ENCODE data around the gene USP35.
A peak's percentile ranks its signal among the peaks of the same experiment; 100 is the strongest.

USP35 gene

GRCh38 chr11:78188286-78189173 is at the start of gene USP35, which contains the start of gene KCTD21:
Gene USP35, plus strand, starts transcription at chr11:78188919. Its CDS starts 7,327 bp downstream, at chr11:78196246.
Gene KCTD21, minus strand, starts transcription at chr11:78188626. Its CDS starts 14,072 bp downstream, at chr11:78174554.
- peak within 1 kb of the TSS; percentile 76 for H3K27ac ChIP-seq
- TF ChIP-seq, protein P1, sequence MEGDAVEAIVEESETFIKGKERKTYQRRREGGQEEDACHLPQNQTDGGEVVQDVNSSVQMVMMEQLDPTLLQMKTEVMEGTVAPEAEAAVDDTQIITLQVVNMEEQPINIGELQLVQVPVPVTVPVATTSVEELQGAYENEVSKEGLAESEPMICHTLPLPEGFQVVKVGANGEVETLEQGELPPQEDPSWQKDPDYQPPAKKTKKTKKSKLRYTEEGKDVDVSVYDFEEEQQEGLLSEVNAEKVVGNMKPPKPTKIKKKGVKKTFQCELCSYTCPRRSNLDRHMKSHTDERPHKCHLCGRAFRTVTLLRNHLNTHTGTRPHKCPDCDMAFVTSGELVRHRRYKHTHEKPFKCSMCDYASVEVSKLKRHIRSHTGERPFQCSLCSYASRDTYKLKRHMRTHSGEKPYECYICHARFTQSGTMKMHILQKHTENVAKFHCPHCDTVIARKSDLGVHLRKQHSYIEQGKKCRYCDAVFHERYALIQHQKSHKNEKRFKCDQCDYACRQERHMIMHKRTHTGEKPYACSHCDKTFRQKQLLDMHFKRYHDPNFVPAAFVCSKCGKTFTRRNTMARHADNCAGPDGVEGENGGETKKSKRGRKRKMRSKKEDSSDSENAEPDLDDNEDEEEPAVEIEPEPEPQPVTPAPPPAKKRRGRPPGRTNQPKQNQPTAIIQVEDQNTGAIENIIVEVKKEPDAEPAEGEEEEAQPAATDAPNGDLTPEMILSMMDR (conservative IDR thresholded peaks at IDR 0.05), result no peak

GRCh38 chr11:78139422-78140391 is 49.0 kb upstream of the USP35 start, which contains the start of gene ALG8:
Gene ALG8, minus strand, starts transcription at chr11:78139626. Its CDS starts 38 bp downstream, at chr11:78139588.
- peak within 1 kb of the TSS; percentile 83 for H3K27ac ChIP-seq
- TF ChIP-seq, protein P1 (conservative IDR thresholded peaks at IDR 0.05), result no peak

GRCh38 chr11:78140392-78141077 is 48.2 kb upstream of the USP35 start:
- TF ChIP-seq, protein P1 (conservative IDR thresholded peaks at IDR 0.05), result no peak
- H3K27ac ChIP-seq, result peak overlapping the region; percentile 83; the same call in 1 of the 2 replicates

DNA sequence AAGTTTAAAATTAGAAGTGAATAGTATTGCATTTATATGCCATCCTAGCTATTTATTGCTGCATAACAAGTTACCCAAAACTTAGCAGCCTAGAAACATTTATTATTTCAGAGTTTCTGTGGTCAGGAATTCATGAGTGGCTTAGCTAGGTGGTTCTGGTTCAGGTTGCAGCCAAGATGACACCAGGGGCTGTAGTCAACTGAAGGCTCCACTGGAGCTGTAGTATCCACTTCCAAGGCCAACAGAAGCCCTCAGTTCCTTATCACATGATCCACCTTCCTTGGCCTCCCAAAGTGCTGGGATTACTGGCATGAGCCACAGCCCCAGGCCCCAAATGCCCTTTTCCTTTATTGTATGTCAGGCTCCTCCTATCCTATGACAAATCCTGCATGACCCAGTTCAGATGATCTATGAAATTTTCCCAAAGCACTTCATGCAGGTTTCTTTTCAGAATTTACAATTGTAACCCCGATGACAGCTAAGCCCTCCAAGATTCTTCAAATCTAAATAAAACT is 43.2 kb upstream of the USP35 start:
- TF ChIP-seq, protein P1 (conservative IDR thresholded peaks at IDR 0.05), result no peak
- H3K27ac ChIP-seq, result no peak overlapping the region

DNA sequence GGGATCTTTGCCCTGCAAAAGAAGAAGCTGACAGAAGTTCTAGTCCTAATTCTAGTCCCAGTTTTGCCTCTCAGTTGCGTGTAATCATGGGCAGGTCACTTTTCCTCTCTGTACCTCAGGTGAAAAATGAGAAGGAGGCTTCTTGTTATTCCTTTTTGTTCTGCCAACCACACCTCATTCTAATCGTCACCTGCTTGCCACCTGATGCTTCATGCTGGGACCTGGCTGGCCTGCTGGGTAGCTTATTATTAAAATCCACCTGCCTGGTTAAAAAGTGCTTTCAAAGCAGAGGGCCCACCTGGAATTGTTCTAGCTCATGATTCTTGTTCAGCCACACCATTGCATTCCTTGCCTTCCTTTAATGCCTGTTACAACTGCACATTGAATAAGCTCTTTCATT is 40.9 kb upstream of the USP35 start:
- no peak overlapping the region for H3K27ac ChIP-seq
- TF ChIP-seq, protein P1 (conservative IDR thresholded peaks at IDR 0.05), result no peak

DNA sequence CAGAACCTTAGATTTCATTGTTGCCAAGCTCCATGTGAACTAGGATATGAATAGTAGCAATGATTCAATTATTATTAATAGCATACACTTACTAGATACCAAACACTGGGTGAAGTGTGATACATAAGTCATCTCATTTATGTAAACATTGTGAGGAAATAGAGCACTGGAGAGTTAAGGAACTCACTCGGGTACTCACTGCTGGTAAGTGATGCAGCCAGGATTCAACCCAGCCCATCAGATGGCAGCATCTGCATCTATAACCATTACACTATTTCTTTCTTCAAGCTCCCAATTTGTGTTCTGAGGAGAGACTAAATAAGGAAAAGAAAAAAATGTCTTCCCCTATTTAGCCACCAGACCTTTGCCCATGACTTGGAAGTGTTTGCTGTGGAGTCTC is 39.1 kb upstream of the USP35 start:
- no peak overlapping the region for H3K27ac ChIP-seq
- TF ChIP-seq, protein P1 (conservative IDR thresholded peaks at IDR 0.05), result 0 out of 2 replicates have a peak, but pooled peaks have one; percentile 8

All from VCaP (cell line).